Neural crest cell (in vitro differentiated cells): ENCODE measurements around the gene PHLDB2. TPM values are rescaled to one million over a fixed set of nuclear protein-coding genes. Genes with fewer than 3 reads are reported as not detected.
"Not testable (repeated sequence)": the region's sequence is repeated elsewhere in the genome, so short reads cannot be mapped to it uniquely, and the experiment has no call there.

ENCODE experiments used
- DNase-seq: peaks from one replicate; pipeline ENCODE4 v3.0.0; 2021; ENCODE audit warnings: low read depth, mixed read lengths, low spot score
- H3K27ac Mint-ChIP-seq: one replicate; pipeline ENCODE4 v1.8.0; 2021; ENCODE audit warnings: mild to moderate bottlenecking, mixed read lengths; ENCODE audit not compliant: unreplicated experiment
- H3K27me3 Mint-ChIP-seq: 2 replicates; pipeline ENCODE4 v1.8.0; 2021; ENCODE audit warnings: low read depth, mild to moderate bottlenecking, mixed read lengths
- H3K36me3 Mint-ChIP-seq: 2 replicates; pipeline ENCODE4 v1.8.0; 2021; ENCODE audit warnings: low read depth, mild to moderate bottlenecking, mixed read lengths
- H3K4me1 Mint-ChIP-seq: 2 replicates; pipeline ENCODE4 v1.8.0; 2021; ENCODE audit warnings: mixed read lengths
- H3K4me3 Mint-ChIP-seq: one replicate; pipeline ENCODE4 v1.8.0; 2021; ENCODE audit warnings: mild to moderate bottlenecking, mixed read lengths
- H3K9me3 Mint-ChIP-seq: 2 replicates; pipeline ENCODE4 v1.8.0; 2021; ENCODE audit warnings: mixed read lengths
- CTCF ChIP-seq: fragments of 200-600 bp; sonication (generic); conservative IDR thresholded peaks from 2 replicates; pipeline ENCODE4 v1.5.0; 2021; ENCODE audit warnings: antibody characterized with exemption, mild to moderate bottlenecking
- total RNA-seq: library from RNA; stranded (reverse); gene quantifications from 2 replicates; pipeline ENCODE4 v1.2.1, GENCODE V29; 2021

The PHLDB2 gene
- total RNA-seq, 1 donor from 2014 or later = 49.0 TPM

GRCh38 chr3:111813979-111814378 is 45.1 kb upstream of the PHLDB2 start:
- H3K9me3 Mint-ChIP-seq = peaks cover 24% of the 10 kb centered on the region
- H3K36me3 Mint-ChIP-seq = peaks cover 8% of the 10 kb centered on the region
- no peak for DNase-seq
- no peak overlapping the region for H3K4me3 Mint-ChIP-seq
- TF ChIP-seq CTCF = no peak
- H3K27ac Mint-ChIP-seq = no peak overlapping the region
- peaks cover 6% of the 10 kb centered on the region for H3K4me1 Mint-ChIP-seq
- no peaks in the 10 kb centered on the region for H3K27me3 Mint-ChIP-seq

- not testable (repeated sequence) for H3K27me3 Mint-ChIP-seq, H3K4me1 Mint-ChIP-seq, H3K27ac Mint-ChIP-seq, H3K4me3 Mint-ChIP-seq, DNase-seq
- Mint-ChIP-seq H3K9me3 (peaks cover 27% of the 10 kb centered on the region), H3K36me3 (peaks cover 14% of the 10 kb centered on the region)
These were observed 42.3 kb upstream of the PHLDB2 start for GRCh38 chr3:111816771-111817170.

DNA sequence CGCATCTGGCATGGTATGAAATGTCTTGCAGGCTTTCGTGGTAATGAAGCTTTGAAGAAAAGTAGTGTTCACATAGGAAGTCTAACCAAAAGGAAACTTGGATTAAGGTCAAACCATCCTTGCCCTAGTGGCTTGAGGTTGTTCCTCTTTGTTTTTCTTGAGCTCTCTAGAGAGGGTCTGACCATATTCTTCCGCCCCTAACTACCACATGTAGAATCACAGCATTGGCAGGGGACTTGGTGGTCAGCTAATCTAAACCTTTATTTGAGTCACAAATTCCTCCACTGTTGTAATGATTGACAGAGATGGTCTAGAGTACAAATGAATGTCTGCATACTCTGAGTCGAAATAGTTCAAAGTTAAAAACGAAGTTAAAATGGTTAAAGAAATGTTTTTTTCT is 39.1 kb upstream of the PHLDB2 start:
- no peaks in the 10 kb centered on the region for H3K4me1 Mint-ChIP-seq
- no peak overlapping the region for H3K27ac Mint-ChIP-seq
- no peak overlapping the region for H3K4me3 Mint-ChIP-seq
- H3K9me3 Mint-ChIP-seq = peaks cover 22% of the 10 kb centered on the region
- no peaks in the 10 kb centered on the region for H3K27me3 Mint-ChIP-seq
- H3K36me3 Mint-ChIP-seq = peaks cover 14% of the 10 kb centered on the region
- no peak for DNase-seq
- no peak for TF ChIP-seq CTCF

GRCh38 chr3:111820651-111821050 is 38.4 kb upstream of the PHLDB2 start:
- DNase-seq = no peak
- H3K4me3 Mint-ChIP-seq = no peak overlapping the region
- H3K27me3 Mint-ChIP-seq = no peaks in the 10 kb centered on the region
- no peak overlapping the region for H3K27ac Mint-ChIP-seq
- TF ChIP-seq CTCF = no peak
- H3K9me3 Mint-ChIP-seq = peaks cover 15% of the 10 kb centered on the region
- peaks cover 10% of the 10 kb centered on the region for H3K36me3 Mint-ChIP-seq
- no peaks in the 10 kb centered on the region for H3K4me1 Mint-ChIP-seq

DNA sequence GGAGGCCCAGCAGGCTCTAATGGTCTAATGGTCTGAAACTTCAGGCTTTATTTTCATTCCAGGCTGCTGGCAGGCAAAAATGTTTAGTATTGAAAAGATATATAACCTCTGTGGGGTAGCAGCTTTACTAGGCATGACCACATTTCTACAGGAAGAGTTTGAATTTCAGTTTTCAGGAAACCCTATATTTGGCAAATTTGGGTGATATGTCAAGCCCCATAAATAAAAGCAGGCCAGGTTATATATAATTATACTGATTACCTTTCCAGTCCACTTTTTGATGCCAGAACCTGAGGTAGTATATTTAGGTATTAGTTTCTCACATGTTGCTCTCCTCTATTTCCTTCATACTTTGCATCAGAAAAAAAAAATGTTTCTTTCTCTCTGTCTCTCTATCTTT is 37.2 kb upstream of the PHLDB2 start:
- H3K27me3 Mint-ChIP-seq = no peaks in the 10 kb centered on the region
- H3K4me3 Mint-ChIP-seq = no peak overlapping the region
- no peak for TF ChIP-seq CTCF

GRCh38 chr3:111822804-111823203 is 36.3 kb upstream of the PHLDB2 start:
- Mint-ChIP-seq H3K4me1 (no peaks in the 10 kb centered on the region), H3K27ac (no peak overlapping the region), H3K9me3 (peaks cover 7% of the 10 kb centered on the region), H3K4me3 (no peak overlapping the region), H3K36me3 (peaks cover 6% of the 10 kb centered on the region), H3K27me3 (no peaks in the 10 kb centered on the region)
- TF ChIP-seq CTCF = no peak
- DNase-seq = no peak

More for the DNA sequence above, 37.2 kb upstream of the PHLDB2 start:
- H3K36me3 Mint-ChIP-seq = peaks cover 7% of the 10 kb centered on the region
- peaks cover 10% of the 10 kb centered on the region for H3K9me3 Mint-ChIP-seq
- no peaks in the 10 kb centered on the region for H3K4me1 Mint-ChIP-seq
- no peak overlapping the region for H3K27ac Mint-ChIP-seq
- DNase-seq = no peak
